ENCODE measurements around the gene SLC12A8.

DNA sequence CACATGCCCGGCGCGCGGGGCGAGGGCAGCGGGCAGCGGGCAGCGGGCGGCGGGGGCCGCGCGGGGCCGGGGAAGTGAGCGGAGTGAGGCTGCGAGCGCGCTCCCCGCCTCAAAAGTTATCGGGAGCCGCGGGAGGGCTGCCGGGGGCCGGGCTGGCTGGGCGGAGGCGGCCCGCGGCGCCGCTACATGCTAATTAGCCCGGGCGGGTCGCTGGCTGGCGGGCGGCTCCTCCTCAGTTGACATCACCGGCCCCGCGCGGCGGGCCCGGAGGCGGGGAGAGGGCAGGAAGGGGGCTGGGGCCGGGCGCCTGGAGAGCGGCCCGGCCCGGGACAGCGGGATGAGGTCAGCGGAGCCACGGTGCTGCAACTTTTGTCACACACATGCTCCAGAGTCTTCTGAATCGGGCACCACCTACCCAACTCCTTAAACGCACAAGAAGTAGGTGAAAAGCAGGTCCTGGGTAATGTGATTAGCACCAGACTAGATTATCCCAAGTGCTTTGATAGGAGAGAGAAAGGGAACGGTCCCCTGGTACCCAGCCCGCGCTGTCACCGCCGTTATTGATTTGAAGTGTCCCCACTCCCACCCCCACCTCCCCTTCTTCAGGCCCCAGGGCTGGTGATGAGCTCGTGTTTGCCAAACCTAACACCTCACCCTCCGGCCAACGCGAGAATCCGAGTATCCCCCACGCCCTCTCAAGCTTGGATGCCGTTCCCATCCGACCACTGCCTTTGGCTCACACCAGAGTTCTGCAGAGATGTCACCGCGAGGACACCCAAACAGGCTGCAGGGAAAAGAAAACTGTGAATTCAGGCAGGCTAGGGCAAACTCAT, 156.4 kb downstream of the SLC12A8 start, which contains the start of gene HEG1:
- TF ChIP-seq, protein P1, sequence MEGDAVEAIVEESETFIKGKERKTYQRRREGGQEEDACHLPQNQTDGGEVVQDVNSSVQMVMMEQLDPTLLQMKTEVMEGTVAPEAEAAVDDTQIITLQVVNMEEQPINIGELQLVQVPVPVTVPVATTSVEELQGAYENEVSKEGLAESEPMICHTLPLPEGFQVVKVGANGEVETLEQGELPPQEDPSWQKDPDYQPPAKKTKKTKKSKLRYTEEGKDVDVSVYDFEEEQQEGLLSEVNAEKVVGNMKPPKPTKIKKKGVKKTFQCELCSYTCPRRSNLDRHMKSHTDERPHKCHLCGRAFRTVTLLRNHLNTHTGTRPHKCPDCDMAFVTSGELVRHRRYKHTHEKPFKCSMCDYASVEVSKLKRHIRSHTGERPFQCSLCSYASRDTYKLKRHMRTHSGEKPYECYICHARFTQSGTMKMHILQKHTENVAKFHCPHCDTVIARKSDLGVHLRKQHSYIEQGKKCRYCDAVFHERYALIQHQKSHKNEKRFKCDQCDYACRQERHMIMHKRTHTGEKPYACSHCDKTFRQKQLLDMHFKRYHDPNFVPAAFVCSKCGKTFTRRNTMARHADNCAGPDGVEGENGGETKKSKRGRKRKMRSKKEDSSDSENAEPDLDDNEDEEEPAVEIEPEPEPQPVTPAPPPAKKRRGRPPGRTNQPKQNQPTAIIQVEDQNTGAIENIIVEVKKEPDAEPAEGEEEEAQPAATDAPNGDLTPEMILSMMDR (conservative IDR thresholded peaks at IDR 0.05): no peak
- TF ChIP-seq EZH2 (IDR thresholded peaks at IDR 0.05; ENCODE audit: low read depth): no peak

Data from PC-9 (cell line).